ENCODE data around the gene USP12.
"Not testable (repeated sequence)": the region's sequence is repeated elsewhere in the genome, so short reads cannot be mapped to it uniquely, and the experiment has no call there.

The USP12 gene

DNA sequence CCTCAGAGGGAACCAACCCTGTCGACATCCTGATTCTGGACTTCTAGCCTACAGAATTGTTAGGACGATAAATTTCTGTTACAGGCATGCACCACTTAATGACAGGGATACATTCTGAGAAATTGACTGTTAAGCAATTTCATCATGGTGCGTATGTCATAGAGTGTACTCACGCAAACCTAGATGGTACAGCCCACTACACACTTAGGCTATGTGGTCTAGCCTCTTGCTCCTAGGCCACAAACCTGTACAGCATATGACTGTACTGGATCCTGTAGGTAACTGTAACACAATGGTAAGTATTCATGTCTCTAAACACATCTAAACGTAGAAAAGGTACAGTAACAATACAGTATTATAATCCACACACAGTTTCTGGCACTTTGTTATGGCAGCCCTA lies 13.3 kb downstream of the USP12 start:
- FAIRE-seq (no peak), DNase-seq (ENCODE audit: insufficient read length, low spot score) (no peak)

GRCh38 chr13:27151798-27152599 lies 19.6 kb downstream of the USP12 start:
- FAIRE-seq = no peak
- DNase-seq (ENCODE audit: insufficient read length, low spot score) = no peak

DNA sequence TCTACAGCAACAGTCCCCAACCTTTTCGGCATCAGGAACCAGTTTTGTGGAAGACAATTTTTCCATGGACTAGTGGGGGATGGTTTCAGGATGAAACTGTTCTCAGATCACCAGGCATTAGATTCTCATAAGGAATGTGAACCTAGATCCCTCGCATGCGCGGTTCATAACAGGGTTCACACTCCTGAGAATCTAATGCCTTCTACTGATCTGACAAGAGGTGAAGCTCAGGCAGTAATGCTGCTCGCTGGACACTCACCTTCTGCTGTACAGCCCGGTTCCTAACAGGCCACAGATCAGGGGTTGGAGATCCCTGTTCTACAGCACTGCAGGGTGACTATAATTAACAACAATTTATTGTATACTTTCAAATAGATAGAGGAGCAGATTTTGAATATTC lies 21.9 kb downstream of the USP12 start:
- no peak for DNase-seq (ENCODE audit: insufficient read length, low spot score)
- no peak for FAIRE-seq

DNA sequence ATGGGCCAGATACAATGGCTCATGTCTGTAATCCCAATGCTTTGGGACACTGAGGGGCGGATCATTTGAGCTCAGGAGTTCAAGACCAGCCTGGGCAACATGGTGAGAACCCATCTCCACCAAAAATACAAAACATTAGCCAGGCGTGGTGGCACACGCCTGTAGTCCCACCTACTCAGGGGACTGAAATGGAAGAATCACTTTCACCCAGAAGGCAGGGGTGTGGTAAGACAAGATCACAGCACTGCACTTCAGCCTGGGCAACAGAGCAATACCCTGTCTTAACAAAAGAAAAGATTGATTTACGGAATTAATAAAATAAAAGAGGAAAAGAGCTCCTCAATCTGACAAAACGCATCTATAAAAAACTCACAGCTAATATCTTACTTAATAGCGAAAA lies 22.7 kb downstream of the USP12 start:
- FAIRE-seq (no peak), DNase-seq (ENCODE audit: insufficient read length, low spot score) (no peak)

DNA sequence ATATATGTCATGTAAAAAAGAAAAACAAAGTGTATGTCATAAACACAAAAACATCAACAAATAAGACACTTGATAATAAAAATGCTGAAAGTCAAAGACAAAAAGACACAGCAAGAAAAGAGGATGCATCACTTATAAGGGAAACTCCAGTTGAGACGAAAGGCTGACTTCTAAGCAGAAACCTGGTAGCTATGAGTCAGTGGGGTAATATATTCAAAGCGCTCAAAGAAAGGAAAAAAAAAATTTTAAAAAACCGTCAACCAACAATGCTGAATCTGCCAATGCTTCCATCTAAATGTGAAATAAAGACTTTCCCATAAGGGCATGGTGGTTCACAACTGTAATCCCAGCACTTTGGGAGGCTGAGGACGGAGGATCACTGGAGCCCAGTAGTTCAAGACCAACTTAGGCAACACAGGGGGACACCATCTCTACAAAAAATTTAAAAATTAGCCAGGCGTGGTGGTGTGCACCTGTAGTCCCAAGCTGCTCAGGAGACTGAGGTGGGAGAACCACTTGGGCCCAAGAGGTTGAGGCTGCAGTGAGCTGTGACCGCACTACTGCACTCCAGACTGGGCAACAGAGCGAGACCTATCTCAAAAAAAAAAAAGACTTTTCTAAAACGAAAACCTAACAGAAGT lies 24.0 kb downstream of the USP12 start:
- DNase-seq (ENCODE audit: insufficient read length, low spot score) = no peak
- FAIRE-seq = no peak

- FAIRE-seq (no peak), DNase-seq (ENCODE audit: insufficient read length, low spot score) (no peak)
These were observed 29.9 kb downstream of the USP12 start for GRCh38 chr13:27141746-27142145.

DNA sequence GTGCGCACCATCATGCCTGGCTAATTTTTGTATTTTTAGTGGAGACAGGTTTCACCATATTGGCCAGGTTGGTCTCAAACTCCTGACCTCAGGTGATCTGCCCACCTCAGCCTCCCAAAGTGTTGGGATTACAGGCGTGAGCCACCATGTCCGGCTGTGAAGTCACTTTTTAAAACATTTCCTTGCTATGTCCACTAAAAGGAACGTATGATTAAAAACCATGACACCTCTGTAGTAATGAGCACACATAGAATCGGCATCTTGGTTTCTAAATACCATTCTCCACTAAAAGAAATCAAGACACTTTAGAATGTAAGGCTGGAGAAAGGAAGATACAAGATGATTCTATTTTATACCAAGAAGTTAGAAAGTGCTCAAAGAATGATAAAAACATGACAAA lies 30.5 kb downstream of the USP12 start:
- FAIRE-seq; DNase-seq (ENCODE audit: insufficient read length, low spot score): not testable (repeated sequence)

- FAIRE-seq (no peak), DNase-seq (ENCODE audit: insufficient read length, low spot score) (no peak)
These were observed 31.6 kb downstream of the USP12 start for GRCh38 chr13:27140060-27140459.

GRCh38 chr13:27139565-27139964 lies 32.0 kb downstream of the USP12 start:
- DNase-seq (ENCODE audit: insufficient read length, low spot score) (no peak), FAIRE-seq (no peak)

DNA sequence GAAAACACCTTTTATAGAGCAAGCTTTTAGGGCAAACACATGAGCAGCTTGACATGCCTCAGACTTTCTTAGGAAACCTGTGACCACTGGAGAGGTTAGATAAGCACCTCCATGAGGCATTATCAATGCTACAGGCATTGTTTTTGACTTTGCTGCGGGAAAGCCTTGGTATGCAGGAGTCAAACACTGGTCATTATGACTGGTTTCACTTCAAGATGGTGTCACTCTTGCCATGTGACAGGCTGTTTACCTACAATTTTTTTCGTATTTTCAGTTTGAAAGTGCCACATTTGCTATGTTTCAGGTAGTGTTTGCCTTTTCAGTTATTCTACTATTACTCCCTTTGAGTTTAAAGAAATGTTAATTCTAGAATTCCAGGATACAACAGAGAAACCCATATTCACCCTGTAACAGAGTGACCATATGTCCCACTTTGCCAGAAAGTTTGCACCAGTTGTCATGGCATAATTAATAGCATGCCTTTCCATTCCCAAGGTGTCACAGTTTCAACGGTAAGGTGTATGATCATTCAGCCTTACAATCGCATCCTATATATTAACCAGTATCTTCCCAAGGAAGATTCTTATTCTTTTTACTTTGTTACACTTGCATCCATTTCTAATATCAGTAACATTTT lies 33.0 kb downstream of the USP12 start:
- DNase-seq (ENCODE audit: insufficient read length, low spot score) (no peak), FAIRE-seq (no peak)

- DNase-seq (ENCODE audit: insufficient read length, low spot score) (no peak), FAIRE-seq (no peak)
These were observed 33.9 kb downstream of the USP12 start for GRCh38 chr13:27137759-27138158.

- DNase-seq (ENCODE audit: insufficient read length, low spot score) (no peak), FAIRE-seq (no peak)
These were observed 36.6 kb downstream of the USP12 start for GRCh38 chr13:27135023-27135422.

DNA sequence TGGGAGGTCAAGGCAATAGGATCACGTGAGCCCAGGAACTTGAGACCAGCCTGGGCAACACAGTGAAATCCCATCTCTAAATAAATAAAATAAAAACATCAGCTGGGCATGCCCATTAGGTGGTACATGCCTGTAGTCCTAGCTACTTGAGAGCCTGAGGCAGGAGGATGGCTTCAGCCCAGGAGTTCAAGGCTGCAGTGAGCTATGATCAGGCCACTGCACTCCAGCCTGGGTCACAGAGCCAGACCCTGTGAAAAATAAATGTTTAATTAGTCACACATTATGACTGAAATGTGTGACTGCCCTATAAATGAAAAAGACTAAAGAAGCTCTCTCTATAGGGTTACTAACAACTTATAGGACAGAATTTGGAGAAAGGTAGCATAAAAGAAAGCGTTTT lies 37.7 kb downstream of the USP12 start:
- no peak for FAIRE-seq
- no peak for DNase-seq (ENCODE audit: insufficient read length, low spot score)

- DNase-seq (ENCODE audit: insufficient read length, low spot score) (no peak), FAIRE-seq (no peak)
These were observed 39.1 kb downstream of the USP12 start for GRCh38 chr13:27132538-27132937.

- DNase-seq (ENCODE audit: insufficient read length, low spot score) = no peak
- FAIRE-seq = no peak
These were observed 39.7 kb downstream of the USP12 start for GRCh38 chr13:27131906-27132305.

DNA sequence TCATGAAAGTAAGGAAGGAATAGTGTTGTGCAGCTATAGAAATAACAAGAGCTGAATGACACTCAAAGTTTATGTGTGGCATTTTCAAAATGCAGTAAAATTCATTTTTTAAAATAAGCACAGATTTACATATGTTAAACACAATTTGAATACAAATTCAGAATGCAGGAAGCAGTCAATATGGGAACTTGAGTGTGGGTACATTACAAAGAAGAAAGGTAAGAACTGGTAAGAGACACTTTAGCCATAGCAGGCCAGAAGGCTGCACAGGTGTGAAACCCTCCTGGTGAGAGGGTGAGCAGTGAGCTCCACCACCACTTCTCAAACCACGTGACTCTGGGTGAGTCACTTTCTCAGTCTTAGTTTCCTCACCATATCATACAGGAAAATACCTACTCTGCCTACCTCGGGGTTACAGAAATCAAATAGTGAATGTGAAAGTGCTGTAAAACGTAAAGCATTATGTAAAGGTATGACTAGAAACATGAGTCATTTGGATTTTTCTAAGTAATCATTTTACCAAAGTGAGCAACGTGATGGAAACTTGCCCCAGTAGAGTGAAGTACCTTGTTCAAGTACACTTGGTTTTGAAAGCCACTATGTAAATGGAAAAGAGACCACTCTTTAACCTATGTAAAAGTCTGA lies 40.5 kb downstream of the USP12 start:
- FAIRE-seq (no peak), DNase-seq (ENCODE audit: insufficient read length, low spot score) (no peak)

DNA sequence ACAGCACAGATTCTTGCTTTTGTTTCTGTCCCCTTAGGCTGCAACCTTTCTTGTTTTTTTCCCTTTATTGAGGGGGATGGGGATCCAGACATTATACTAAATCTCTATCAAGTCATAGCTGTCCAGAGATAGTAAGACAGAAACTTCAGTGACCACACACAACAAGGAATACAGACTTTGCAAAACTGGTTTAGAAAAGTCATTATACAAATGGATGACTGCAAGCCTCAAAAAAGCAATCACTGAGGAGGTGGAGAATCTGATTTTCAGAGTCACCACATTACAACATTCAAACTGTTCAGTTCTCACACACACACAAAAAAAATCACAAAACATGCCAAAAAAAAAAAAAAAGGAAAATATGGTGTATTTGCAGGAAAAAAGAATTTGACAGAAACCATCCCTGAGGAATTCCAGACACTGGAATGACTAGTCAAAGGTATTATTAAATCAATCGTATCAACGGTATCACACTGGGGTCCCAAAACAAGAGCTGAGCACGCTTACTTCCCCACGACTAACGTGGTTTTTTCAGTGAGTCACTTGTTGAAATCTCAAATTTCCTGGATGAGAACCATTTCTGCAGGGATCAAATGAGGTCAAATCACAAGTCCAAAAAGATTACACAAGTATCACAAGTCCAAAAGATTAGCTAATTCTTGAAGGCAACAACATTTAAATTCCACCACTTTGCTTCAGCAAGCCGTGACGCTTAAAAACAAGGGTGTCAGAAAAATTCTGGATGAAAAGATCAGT lies 41.2 kb downstream of the USP12 start:
- no peak for FAIRE-seq
- DNase-seq (ENCODE audit: insufficient read length, low spot score) = no peak

DNA sequence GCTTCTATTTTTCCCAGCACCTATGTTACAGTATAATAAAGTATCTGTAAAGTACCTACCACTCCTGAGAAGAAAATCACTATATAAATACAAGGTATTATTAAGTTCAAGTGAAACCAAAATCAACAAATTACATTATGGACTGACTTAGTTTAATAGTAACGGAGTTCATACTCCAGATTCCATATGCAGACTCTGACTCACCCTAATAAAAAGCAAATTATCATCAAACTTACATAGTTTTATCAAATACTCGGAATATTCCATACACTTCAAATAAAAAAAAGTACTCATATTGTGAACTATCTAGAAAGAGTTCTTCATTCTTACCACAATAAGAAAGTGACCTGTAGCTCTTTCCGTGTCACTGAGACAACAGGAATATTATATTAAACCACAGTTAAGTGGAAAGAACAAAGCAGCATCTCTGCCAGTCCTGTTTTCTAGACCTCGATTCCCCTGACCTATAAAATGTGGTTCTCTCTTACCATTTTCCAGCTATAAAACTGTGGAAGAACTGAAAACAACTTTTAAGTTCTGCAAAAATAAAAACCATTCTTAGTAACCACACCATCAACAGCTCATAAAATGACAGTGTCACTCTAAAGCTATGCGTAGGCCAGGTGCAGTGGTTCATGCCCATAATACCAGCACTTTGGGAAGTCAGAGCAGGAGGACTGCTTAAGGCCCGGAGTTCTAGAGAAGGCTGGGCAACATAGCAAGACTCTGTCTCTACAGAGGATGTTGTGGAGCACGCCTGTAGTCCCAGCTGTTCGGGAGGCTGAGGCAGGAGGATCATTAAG lies 42.6 kb downstream of the USP12 start:
- DNase-seq (ENCODE audit: insufficient read length, low spot score) (no peak), FAIRE-seq (no peak)

- FAIRE-seq = no peak
These were observed 44.8 kb downstream of the USP12 start for GRCh38 chr13:27126859-27127258.

More at GRCh38 chr13:27126859-27127258, 44.8 kb downstream of the USP12 start:
- DNase-seq (ENCODE audit: insufficient read length, low spot score) = no peak

Data from HTR-8/SVneo (cell line).